GM18507 (cell line): ENCODE measurements around the gene SMIM1.

Experiments
- DNase-seq: peaks from one replicate; pipeline ENCODE4 v3.0.0; 2011; ENCODE audit warnings: low read depth; ENCODE audit not compliant: insufficient read length; ENCODE audit errors: extremely low spot score
- FAIRE-seq: peaks from 2 replicates; lab custom pipeline; 2011; peaks lifted over from hg19 to GRCh38; lab: Jason Lieb, UNC

Gene SMIM1

DNA sequence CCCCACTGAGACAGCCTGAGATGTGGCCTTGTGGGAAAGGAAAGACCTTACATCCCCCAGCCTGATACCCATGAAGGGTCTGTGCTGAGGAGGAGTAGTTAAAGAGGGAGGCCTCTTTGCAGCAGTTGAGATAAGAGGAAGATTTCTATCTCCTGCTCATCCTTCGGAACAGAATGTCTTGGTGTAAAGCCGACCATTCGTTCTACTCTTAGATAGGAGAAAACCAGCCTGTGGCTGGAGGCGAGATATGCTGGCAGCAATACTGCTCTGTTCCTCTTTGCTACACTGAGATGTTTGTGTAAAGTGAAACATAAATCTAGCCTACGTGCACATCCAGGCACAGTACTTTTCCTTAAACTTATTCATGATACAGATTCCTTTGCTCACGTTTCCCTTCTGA is 21.8 kb upstream of the SMIM1 start:
- FAIRE-seq (no peak), DNase-seq (no peak)

DNA sequence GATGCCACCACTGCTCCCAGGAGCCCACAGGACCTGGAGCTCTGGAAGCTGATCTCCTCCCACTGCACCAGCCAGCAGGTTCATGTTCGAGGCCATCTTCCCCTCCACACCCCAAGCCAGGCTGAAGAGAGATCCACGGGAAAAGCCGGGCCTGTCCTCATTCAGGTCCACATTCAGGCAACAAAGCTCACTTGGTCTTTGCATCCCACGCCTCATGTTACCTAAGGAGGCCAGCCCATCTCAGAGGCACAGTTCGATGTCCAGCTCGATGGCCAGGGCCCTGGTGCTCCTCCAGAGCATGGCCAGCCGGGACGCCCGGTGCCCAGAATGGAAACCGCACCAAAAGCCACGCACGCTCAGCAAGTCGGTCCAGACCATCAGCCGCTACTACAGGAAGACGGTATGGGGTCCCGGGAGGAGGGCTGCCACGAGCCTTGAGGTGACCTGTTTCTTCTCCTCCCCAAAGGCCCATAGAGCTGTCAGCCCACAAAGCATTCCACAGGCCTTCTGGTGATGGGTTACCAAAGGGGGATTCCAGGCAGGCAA is 20.1 kb upstream of the SMIM1 start, which contains the start of gene CCDC27:
Gene CCDC27 (plus strand): TSS at position 51 of the 546 bp plus-strand sequence. CDS start 32 bp downstream, at position 83.
- DNase-seq: no peak
- no peak for FAIRE-seq

DNA sequence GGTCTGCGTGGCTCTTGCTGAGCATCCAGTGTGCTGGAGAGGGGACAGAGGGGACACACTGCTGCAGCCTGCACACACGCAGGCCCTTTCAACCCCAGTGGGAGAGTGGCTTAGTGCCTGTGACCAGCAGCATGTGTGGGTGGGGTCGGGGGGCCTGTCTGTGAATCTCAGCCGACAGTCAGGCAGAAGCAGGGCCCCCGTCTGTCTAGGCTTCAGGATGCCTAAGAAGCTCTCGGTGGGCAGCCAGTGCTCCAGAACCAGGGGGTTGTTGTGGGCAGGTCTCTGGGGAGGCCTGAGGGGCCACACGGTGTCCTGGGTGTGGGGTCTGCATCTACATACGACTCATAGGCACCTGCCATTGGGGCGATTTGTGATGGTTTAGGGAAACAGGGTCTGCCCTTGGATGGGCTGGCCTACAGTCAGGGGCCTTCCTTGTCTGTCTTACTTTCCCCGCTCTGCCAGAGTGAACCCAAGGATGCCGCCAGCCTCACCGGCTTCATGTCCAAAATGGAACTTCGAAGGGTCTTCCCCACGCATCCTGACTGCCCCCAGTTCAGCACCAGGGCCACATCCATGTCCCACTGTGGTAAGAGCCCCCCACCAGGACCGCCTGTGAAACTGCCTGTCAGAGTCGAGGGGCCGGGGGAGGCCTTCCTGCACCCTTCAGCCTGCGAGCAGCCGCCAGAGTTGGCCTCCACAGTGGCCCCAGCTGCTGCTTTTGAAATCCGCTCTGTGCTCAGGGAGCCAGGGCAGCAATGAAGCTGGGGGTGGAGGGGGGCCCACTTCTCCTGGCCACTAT is 18.7 kb upstream of the SMIM1 start:
- DNase-seq (no peak), FAIRE-seq (no peak)

DNA sequence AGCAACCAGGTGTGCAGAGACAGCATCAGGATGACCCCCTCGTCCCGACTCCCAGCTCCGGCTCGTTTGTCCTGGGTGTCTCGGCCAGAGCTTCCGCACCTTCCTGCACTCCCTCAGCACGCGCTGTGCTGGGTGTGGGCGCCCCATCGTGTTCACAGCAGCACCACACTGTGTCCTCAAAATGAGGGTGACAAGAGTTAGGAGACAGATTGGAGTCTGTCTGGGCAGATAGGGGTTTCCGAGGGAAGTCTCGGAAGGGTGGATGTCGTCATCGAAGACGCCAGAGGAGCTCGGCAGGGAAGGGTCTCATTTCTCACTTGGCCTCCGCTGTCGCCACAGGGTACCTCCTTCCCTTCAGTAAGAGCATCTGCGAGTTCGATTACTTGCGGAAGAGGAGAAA is 16.2 kb upstream of the SMIM1 start:
- FAIRE-seq: no peak
- DNase-seq: no peak

DNA sequence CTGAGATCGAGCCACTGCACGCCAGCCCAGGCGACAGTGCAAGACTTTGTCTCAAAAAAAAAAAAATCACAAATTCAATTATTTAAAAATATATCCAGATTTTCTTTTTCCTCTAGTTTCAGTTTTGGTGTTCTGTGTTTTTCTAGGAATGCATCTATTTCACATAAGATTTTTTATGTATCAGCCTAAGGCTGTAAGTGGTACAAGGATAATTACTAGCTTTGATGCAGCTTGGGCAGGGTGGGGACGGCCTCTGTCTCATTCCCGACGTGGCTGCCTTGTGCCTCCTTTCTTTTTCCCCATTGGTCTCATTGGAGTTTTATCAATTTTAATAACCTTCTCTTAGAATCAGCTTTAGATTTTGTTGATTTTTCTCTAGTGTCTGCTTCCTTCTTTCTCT is 13.4 kb upstream of the SMIM1 start:
- DNase-seq: no peak
- no peak for FAIRE-seq

DNA sequence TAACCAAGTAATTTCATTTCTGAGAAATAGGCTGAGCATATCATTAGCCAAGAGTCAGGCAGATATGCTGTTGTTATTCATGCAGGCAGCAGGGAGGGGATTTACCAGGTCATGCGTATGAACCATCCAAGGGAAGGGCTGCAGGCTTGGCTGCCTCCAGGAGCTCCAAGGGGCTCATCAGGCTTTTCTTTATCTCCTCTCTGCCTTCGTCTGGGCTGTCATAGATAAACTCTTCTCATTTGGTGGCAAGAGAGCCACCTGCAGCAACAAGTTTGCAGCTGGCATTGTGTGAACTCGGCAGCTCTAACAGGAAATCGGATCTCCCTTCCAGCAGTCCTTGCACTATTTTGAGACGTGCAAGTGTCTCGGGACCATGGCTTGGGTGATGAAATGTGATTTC is 12.8 kb upstream of the SMIM1 start:
- FAIRE-seq (no peak), DNase-seq (no peak)

DNA sequence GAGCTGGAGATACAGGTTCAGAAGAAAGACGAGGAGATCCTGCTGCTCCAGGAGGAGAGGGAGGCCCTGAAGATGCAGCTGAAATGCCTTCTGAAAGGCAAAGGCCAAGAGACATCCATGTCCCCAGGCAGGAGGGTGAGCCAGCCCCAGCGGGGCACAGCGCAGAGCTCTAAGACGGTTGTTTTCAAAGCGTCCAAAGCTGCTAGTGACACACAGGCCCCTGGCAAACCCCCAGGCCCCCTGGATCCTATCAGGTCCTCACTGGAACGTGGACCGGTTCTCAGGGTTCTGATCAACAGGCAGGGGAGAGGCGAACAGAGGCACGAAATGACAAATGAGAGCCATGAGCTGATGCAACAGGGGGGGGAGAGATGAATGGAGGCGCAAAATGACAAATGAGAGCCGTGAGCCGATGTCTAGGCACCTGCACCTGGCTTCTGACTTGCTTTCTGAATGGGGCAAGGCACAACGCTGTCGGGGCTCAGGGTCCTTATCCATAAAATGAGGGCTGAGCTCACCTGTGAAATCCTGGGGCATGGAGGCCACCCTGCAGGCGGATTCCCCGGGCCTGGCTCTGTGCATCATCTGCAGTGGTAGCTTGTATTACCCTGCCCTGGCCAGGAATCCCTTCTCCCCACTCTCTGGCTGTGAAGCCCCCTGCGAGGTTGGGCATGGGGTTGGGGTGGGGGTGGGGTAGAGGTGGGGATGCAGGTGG is 11.1 kb upstream of the SMIM1 start:
- FAIRE-seq (no peak), DNase-seq (no peak)

DNA sequence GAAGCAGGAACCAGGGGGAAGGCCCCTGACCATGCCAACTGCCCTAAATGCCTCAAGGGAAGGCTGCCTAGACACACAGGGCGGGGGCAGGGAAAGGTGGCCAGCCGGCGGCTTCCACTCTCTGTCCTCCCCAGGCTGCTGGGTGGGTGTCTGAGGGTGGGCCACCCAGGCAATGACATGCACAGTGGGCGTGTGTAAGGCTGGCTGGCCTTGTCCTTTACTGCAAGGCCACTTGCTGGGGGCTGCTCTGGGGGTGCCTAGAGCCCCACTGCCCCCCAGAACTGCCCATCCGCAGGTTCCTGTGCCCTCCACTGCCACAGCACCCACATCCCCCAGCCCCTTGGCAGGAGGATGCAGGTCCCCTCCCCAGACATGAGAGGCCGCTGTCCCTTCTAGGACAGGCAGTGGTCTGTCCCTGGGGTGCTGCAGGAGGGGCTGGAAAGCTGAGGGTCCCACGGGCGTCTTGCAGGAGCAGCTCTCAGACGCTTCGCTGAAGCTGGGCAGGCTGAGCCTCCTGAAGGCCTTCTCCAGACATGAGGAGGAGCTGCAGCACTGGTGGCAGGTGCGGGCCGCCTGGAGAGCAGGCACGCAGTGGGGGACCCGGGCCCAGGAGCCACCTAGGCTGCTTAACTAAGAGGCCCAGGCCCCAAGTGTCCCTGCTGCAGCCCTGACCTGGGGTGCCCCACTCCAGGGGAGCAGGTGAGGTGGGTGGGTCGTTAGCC is 10.2 kb upstream of the SMIM1 start:
- DNase-seq: no peak
- no peak for FAIRE-seq

DNA sequence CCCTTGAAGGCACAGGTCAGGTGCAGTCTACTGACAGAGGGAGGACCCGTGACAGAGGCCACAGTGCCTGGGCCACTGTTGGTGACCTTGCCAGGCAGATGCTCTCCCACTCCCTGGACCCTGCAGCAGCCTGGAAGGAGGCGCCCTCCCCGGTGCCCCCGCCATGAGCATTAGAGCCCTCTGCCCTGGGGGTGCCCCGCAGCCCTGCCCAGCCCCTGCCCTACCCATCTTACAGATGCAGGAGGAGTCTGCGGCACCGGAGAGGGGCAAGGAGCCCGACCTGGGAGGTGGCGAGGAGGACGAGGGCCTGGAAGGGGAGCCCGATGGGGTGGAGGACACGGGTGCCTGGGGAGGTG is 9.7 kb upstream of the SMIM1 start:
- DNase-seq: no peak
- FAIRE-seq: no peak

DNA sequence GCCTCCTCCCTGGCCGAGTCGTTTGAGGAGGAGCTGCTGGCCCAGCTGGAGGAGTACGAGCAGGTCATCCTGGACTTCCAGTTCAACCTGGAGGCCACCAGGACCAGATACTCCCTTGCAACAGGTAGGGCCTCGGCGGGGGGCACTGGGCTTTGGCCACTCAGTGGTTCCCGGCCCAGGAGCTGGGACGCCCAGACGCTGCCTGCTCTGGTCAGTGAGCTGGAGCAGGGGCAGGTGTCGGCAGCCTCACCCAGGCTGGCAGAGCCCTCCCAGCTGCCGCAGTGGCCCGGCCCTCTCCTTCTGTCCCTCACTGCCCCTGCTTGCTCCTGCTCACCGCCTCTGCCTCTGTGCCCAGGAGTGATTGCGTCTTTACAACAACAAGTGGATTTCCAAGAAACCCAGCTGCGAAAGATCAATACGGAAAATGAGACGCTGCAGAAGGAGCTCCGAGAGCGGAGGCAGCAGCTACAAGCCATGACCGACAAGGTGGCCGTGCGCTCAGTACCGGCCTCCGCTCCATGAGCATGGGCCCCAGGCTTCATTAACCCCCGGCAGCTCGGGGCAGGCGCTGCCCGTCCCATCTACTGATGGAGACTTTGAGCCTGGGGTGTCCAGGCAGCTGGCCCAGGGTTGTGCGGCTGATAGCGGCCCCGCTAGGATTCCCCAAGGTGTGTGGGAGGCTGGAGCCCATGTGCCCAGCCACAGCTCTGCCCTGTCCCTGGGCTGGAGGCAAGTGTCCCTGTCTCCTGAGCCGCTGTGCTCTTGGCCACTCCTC is 9.0 kb upstream of the SMIM1 start:
- FAIRE-seq (no peak), DNase-seq (no peak)

DNA sequence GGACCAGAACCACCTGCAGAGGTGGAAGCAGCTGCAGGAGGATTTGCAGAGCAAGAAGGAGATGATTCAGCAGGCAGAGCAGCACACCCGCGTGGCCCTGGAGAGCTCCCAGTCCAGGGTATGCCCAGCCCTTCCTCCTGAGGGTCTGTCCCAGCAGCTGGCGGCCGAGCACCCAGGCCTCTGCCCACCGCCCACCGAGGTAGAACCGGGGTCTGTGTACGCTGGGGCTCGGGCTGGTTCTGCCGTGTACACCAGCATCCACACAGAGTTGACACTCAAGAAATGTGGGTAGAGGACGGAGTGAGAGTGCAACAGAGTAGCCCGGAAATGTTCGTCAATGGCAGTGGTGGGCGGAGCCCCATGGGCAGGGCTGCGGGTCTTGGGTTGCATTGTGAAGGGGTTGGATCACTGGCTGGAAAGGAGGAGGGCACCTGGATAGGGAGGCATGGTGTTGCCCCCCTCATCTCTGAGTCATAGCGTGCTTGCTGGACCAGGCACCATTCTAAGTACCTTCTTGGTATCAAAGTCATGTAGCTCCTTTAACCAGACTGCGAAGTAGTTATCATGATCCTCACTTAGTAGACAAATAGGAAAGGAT is 5.1 kb upstream of the SMIM1 start:
- no peak for FAIRE-seq
- no peak for DNase-seq

DNA sequence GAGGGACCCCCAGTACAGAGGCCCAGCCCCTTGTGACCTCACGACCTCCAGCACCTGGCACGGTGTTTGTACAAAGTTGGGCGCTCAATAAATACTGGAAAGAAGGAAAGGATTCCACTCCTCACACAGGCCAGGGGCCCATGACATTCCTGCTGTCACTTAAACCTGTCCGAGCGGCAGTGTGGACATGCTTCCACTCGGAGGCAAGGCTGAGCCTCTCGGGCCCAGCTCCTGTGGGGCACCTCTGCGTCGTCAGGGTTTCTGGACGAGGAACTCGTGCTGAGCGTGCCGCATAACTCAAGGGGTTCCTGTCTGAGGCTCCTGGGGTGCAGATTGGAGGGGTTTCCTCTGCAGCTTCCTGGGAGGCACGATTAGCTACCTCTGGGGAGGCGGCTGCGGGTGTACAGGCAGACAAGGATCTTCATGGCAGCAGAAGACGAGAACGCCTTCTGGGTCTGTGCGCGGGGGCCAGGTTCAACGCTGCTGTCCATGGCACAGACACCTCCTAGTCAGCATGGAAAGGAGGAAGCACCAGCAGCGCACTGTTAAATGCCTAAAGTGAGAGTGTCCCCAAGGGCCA is 3.6 kb upstream of the SMIM1 start:
- FAIRE-seq (no peak), DNase-seq (no peak)

DNA sequence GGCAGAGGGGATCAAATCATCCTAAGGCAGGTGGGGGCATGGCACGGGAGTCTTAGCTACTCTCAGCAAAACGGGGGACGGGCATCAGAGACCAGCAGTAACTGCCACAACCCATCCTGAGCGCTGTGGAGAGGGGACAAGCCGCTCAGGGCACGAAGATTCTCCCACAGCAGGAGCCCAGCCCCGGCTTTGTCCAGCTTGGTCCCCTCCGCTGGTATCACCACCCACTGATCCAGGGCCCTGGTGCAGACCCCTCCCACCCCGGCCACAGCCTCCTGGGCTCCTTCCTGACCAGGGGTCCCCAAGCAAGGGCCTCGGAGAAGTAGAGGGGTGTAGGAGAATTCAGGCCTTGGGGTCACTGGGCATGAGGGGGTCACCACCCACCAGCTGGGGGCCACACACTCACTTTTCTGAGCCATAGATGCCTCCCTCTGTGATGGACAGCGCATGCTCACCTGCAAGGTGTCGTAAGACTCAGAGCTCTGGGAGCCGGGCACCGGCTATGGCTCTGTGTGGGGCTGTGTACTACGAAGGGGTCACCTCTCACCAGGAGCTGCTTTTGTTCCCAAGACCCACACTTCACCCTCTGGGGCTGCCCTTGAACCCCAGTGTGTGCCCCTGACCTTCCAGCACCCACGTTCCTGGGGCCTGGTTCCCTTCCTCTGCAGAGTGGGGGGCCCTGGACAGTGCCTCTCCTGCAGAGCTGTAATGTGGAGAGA is 2.3 kb upstream of the SMIM1 start:
- no peak for FAIRE-seq
- DNase-seq: no peak

DNA sequence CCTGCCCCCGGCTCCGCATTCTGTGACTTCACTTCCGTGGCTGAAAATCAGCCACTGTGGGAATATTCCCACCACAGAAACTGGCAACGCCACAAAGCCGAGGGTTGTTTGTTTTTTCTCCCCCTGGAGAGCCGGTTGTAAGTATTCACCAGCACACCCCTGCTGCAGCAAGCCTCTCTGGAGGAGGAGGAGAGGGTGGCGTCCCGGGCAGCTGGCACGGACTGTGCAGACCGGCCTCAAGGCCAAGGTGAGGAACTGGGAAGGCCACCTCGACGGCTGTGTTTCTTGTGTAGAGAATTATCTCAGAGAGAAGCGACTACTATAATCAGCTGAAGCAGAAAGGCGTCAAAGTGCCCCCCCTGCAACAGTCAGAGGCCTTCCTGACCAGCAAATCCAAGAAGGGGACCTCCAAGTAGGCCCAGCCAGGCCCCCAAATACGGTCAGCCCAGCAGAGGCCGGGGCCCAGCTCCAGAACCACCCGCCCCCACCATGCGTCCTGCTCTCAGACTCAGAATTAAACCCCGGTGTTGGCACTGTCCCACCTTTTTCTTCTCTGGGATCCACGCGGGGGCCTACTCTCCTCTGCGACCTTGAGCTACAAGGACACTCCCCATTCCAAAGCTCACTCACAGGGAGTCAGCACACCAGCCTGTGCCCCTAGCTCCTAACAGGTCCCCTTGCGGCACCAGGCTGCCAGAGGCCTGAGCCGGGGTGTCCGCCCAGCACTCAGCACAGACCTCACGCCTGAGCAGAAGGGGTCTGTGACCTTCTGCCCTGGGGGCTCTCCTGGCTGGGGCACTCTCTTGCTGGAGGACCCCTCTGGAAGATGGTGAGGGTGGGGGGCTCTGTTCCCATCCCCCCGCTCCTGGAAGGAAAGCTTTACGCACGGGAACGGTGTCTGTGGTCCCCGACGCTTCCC is 1.2 kb upstream of the SMIM1 start:
- DNase-seq (no peak), FAIRE-seq (no peak)

DNA sequence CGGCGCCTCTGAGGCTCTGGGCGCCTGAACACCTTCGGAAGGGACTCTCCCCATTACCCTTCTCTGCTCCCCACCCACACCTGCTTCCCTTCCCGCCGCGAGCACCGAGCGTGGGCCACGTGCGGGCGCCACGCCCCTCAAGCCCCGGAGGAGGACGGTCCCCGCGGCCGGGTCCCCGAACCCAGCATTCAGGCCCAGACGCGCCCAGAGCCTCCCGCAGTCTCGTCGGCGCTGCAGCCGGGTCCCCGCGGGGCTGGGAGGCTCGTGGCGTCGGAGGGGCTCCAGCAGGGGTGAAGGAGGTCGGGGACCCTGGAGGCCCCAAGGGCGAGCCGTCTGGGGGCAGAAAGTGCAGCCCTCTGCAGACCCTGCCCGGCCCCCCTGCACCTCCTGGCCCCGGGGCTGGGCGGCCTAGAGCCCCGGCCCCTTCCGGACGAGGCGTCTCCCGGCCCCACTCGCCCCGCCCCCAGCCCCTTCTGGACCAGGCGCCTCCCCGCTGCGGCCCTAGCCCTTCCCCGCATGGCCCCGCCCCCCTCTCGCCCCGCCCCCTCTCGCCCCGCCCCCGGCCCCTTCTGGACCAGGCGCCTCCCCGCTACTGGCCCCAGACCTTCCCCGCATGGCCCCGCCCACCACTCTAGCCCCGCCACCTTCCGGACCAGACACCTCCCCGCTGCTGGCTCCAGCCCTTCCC is 378 bp upstream of the SMIM1 start:
- FAIRE-seq: peak; percentile 38

DNA sequence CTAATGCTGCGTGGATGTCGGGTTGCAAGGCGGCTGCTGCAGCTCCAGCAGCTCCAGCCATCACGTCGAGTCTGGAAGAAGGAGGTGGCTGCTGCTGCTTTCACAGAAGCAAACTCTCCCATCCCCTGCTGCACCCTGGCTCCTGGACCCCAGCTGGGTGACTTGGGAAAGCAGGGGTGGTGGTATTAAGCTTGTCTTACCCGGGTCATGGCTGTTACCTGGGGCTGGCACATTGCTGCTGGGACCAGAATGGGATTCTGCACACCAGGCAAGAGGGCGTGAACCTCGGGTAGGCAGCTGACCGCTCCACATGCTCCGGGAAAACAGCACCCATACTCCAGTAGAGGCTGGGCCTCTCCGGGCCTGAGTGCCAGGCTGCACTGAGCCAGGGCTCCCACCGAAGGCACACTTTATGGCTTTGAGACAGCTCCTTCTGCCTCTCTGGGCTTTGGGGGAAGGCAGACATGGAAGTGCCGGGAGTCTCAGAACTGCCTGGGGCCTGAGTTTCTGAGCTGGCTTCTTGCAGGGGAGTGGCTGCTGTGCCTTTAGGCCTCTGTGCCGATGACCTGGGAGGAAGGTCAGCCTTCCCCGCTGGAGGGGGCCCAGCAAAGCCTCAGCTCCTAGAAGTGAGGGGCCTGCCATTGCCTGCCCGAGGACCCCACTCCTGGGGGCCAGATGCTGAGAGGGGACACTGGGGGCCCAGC is 1.2 kb downstream of the SMIM1 start:
- FAIRE-seq (no peak), DNase-seq (no peak)

More for the DNA sequence above, 378 bp upstream of the SMIM1 start:
- peak; percentile 99 for DNase-seq
